Ureter (tissue), 1 donor: Measurements from ENCODE around the gene GNG7. TPM values are rescaled to one million over a fixed set of nuclear protein-coding genes. Genes with fewer than 3 reads are reported as not detected.
"Not testable (repeated sequence)": the region's sequence is repeated elsewhere in the genome, so short reads cannot be mapped to it uniquely, and the experiment has no call there.

Experiments
- DNase-seq: peaks from one replicate; pipeline ENCODE4 v3.0.0-alpha.2; 2020; ENCODE audit warnings: low spot score
- total RNA-seq: library from RNA; stranded (reverse); gene quantifications from one replicate; pipeline ENCODE4 v1.2.4, GENCODE V29; 2023
- donor health status: DM: yes; HTN: yes; CAD: no.

The GNG7 gene
- total RNA-seq, 1 donor from 2014 or later = 6.2 TPM

DNA sequence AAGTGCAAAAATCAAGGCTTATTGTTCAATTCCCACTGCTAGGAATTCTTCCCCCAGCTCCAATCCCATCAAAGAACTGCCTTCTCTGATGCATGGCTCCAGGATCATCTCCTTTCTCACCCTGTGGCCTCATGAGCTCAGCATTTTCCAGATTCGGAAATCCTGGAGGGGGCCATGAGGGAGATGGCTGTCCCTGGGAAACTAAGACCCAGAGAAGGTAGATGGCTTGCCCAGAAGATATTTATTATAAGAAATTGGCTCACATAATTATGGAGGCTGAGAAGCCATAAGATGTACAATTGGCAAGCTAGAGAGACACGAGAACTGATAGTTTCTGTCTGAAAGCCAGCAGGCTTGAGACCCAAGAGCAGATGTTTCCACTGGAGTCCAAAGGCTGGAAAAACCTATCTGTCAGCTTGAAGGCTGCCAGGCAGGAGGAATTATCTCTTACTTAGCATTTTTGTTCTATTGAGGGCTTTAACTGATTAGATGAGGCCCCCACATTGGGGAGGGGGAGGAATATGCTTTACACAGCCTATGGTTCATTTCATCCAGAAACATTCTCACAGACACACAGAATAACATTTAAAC is 168.0 kb downstream of the GNG7 start:
- no peak for DNase-seq

DNA sequence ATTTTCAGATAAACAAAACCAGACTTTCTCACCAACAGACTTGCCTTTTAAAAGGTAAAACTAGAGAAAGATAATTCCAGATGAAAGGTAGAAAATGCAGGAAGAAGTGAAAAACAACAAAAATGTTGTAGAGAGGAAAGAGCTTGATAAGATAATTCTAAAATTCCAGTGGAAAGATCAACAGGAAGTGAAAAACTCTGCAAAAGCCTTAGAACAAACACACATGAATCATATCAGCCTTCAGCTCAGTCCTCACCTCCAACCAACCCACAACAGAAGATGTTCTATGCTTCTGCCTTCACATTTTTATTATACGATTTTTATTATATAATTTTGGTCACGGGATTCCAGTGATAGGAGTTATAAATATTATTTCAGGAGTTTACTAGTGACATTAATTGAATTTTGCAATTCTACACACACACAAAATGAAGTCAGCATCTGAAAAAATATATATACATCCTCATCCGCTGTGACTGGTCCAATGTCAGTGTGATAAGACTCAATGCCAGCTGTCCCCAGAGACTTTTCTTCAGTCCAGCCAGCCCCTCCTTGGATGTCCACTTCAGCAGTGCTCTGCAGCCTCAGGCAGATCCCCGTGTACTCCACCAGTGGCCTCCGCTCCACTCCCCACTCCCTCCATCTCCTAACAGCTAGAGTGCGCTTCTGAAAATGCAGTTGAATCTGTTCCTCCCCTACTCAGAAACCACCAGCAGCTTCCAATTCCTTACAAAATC is 168.6 kb downstream of the GNG7 start:
- no peak for DNase-seq

DNA sequence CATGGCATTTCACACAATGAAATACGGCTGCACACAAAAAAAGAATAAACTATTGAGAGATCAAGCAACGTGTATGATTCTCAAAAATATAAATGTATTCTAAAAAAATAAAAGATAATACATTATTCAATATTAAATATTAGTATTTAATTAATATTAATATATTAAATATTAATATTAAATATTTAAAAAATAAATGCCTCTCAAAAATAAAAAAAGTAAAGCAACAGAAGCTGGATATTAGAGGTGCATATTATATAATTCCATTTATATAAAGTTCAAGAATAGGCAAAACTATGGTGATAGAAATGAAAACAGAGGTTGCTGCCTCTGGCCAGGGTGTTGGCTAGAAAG is 169.4 kb downstream of the GNG7 start:
- no peak for DNase-seq

DNA sequence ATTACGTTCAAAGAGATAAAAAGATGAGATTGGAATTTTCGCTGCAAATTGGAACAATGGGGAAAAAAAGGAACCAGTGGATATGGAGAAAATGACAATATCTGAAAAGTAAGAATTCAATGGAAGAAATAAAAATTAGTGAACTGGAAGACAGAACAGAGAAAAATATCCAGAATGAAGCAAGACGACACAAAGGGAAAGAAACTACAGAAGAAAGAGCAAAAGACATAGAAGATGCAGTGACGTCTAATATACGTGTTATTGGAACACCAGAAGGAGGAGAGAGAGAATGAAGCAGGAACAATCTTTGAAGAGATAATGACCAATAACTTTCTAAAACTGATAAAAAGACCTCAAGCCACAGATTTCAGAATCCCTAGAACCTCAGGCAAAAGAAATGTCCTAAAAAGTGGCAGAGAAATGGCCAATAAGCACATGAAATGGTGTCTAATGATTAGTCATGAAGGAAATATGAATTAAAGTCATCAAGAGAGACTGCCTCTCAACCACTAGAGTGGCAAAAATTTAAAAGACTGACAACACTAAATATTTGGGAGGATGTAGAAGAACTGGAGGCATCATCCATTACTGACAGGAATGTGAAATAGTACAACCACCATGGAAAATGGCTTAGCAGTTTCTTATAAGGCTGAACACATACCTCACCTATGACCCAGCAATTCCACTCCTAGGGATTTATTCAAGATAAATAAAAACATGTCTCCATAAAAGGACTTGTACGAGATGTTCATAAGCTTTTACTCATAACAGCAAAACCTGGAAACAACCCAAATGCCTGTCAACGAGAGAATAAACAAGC is 170.0 kb downstream of the GNG7 start:
- no peak for DNase-seq

DNA sequence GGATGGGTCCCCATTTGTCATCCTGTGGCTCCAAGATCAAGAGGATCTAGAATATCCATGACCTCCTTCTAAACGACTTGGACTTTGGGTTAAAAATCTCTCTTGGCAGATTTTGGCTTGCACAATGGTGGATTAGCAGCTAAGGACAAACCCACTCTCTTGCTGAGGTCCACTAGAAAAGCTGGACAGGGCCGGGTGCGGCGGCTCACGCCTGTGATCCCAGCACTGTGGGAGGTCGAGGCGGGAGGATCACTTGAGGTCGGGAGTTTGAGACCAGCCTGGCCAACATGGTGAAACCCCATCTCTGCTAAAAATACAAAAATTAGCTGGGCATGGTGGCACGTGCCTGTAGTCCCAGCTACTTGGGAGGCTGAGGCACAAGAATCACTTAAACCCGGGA is 172.6 kb downstream of the GNG7 start:
- DNase-seq = not testable (repeated sequence)

DNA sequence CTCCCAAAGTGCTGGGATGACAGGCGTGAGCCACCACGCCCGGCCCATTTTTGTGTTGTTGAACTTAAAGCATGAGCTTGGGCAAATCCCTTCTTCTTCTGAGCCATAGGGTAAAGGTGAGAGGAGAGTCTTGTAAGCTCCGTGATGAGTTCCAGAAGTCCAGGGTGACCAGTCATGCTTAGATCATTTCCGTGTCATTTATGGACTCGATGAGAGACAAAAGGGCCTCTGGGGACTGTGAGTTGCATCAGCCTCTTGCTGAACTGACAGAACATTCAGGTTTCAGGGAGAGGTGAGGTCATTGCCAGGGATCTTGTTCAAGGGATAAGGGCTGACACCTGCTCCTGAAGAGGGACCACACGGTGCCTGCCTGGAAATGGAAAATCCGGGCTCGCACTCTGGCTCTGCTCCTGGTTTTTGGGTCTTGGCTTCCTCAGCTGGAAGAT is 173.0 kb downstream of the GNG7 start:
- no peak for DNase-seq

DNA sequence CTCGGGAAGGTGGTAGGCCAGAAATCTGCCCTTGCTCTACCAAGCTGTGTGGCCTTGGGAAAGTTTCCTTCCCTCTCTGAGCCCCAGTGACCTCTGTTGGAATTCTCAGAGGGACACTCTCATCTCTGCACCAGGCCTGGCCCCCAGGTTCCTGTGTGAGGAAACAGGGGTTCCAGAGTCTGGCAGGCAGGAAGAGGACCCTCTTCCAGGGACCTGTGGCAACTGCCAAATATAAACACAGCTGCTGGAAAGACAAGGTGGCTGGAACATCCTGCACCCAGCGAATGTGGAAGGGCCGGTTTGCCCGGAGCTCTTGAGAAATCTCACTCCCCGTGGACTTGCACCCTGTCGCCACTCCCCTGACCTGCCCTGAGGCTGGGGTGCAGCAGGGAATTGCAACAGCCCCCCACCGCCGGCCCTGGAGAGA is 173.8 kb downstream of the GNG7 start:
- DNase-seq = no peak

DNA sequence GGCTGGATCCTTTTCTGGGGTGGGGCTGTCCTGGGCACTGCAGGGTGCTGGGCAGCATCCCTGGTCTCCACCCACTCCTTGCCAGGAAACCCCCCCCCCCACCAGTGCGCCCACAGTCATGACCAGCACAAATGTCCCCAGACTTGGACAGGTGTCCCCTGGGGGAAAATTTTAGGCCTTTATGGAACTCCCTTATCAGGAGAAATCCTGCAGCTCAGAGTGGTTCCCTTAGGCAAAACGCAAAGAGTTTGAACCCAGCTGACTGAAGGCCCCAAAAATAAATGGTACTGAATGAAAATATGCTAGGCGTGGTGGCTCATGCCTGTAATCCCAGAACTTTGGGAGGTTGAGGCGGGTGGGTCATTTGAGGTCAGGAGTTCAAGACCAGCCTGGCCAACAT is 174.8 kb downstream of the GNG7 start:
- no peak for DNase-seq

DNA sequence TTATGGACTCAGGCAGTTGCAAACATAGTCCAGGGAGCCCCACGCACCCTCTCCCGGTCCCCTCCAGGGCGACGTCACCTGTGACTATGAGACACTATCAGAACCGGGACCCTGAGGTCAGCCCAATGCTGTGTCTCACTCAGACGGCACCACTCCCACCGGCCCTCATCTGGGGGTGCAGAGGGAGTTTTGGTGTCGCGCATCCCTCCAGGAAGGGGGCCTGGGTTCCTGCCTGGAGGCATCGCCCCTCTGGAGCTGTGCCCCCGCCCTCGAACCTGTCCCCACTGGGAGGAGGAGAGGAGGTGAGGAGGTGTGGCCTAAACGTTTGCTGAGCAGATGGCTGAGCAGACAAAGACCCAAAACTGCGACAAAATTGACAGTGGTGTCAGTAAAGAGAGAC is 175.3 kb downstream of the GNG7 start:
- DNase-seq = no peak

DNA sequence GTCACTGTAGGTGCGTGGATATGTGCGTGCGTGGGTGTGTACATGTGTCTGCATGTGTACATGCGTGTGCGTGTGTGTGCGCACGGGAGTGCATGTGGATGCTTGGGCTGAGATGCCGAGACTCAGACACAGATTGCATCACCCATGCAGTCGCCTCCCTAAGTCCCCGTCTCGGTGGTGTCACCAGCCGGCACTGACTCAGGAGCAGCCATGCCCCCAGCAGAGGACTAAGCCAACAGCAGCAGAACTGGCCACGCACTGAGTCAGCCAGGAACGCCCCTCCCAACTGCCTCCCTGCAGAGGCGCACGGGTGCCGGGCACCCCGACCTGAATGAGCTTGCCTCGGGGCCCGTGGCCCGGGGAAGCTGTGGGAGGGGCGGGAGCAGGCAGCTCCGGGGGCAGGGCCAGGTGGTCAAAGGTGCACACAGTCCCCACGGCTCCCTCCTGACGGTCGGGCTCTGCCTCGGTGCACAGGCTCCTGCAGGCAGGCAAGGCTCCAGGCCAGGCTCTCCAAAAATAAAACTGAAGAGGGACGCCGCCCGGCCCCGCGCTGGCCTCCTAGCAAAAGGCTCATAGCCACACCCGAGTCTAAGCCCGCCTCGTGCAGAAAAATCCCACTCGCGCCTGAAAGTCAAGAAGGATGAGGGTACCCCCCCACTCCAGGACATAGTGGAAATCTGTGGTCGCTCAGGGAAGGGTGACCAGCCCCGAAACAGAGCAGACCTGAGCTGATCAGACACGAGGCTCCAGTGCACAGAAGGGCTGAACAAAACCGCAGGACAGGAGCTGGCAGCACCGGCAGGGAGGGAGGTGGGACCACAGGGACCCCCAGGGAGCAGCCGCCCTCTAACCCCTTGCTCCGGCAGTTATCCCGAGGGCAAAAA is 177.4 kb downstream of the GNG7 start:
- DNase-seq = peak; percentile 74

DNA sequence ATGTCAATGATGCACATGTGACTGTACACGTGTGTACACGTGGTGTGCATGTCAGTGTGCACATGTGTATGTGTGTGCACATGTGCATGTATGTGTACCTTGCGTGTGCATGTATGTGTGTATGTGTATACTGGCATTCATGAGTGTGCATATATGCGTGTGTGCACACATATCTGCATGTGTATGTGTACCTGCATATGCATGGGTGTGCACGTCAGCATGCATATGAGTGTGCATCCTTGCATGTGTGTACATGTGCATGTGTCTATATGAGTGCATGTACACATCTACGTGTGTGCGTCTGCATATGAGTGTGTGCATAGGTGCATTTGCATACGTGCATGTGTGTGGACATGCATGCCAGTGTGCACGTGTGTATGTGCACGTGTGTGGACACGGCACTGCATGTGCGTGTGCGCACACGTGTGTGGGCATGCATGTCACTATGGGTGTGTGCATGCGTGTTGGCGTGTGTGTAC is 178.1 kb downstream of the GNG7 start:
- no peak for DNase-seq

DNA sequence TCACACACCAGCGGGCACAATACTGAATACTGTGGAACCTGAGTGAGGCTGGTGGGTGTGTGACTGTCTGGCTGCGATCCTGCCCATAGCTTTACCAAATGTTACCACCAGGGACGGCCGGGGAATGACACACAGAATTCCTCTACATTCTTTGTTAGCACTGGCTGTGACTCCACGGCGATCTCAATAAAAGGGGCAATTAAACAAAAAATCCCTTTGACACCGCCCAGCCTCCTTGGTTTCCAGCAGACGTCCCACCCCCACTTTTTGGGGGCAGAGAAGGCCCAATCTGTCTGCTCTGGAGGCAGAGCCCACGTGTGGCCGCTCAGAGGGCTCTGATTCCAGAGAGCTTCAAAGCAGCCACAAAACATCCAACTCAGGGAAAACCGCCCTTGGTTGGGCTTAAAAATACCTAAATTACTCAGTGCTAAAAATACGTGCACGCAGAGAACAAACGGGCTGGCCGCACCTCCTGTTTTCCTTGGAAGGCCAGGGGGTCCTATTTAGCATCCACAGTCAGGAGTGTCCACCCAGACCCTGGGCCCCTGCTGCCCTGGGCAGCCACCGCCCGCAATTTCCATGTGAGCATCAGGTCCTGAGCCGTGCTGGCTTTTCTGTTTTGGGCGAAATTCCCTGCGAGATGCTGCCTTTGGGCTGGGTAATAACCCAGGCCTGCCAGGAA is 178.7 kb downstream of the GNG7 start:
- DNase-seq = no peak

DNA sequence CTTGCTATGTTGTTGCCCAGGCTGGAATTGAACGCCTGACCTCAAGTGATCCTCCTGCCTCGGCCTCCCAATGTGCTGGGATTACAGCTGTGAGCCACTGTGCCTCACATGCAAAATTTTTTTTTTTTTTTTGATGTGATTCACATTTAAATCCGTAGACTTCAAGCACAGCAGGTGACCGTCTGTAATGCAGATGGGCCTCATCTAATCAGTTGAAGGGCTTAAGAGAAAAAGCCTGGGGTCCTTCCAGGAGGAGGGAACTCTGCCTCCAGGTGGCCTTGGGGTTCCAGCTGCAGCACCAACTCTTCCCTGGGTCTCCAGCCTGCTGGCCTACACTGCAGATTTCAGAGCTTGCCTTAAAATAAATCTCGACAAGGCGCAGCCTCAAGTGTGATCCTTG is 183.0 kb downstream of the GNG7 start:
- DNase-seq = no peak

DNA sequence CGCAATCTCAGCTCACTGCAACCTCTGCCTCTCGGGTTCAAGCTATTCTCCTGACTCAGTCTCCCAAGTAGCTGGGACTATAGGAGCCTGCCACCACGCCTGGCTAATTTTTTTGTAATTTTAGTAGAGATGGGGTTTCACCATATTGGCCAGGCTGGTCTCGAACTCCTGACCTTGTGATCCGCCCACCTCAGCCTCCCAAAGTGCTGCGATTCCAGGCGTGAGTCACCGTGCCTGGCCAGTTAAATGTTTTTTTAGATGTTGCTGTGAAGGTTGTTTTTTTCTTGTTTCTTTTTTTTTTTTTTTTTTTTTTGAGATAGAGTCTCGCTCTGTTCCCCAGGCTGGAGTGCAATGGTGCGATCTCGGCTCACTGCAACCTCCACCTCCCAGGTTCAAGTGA is 183.6 kb downstream of the GNG7 start:
- not testable (repeated sequence) for DNase-seq

DNA sequence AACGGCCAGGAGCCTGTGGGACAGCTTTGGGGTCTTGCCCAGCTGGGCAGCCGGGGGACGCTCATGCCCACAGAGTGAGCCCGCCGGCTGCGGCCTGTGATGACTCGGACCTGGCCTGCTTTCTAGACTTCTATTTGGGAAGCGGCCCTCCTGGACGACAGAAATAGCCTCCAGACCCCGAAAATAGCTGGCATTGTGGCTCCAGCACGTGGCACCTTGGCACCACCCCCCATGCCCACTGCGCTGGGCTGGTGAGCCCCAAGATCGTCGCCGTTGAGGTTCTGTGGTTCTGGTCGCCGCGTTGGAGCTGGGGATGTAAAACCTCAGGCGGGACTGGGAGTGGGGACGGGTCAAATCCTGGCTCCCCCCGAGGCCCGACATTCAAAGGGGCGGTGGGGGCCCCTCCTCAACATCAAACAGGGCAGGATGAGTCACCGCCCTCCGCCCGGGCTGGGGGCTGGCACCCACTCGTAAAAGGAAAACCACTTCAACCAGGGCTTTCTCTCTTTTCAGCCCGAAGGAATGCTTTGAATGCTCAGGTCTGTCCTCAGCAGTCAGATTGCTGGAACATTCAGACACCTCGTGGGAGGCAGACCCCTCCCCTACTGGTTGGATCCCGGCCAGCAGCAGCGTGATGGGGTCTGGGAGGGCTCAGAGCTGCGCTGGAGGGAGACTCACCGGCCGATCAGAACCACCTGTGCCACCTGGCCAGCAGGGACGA is 184.5 kb downstream of the GNG7 start:
- no peak for DNase-seq

DNA sequence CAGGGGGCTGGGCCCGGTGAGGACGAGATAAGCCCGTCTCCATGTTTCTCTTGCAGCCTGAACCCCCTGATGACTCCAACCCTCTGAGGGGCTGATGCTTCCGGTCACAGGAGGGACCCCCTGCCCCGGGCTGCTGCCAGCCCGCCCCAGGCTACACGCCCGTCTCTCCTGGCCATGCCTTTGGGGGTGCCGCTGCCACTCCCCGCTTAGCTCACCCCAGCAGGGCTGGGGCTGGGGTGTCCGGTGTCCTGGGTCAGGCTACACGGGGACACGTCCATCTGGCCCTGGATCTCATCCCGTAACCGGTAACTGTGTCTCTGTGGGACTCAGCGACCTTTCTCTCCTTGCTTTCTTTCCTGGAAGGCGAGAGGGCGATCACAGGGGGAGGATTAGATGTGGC is 185.8 kb downstream of the GNG7 start:
- no peak for DNase-seq

DNA sequence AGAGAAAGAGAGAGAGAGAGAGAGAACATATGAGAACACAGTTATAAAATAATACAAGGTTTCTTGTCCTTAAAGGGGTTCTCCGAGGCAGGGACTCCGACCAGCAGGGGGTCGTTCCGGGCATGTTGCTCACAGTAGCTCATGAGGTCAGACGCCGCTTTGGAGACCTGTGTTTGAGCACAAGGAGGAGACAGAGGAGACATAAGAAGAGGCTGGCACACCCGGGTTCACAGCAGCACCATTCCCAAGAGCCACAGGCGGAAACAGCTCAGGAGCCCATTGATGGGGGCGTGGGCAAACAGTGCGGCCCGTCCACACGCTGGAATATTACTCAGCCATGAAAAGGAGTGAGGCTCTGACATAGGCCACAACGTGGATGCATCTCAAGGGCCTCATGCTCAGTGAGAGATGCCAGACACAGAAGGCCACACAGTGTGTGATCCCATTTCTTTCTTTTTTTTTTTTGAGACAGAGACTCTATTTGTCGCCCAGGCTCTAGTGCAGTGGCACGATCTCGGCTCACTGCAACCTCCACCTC is 187.4 kb downstream of the GNG7 start:
- DNase-seq = no peak

DNA sequence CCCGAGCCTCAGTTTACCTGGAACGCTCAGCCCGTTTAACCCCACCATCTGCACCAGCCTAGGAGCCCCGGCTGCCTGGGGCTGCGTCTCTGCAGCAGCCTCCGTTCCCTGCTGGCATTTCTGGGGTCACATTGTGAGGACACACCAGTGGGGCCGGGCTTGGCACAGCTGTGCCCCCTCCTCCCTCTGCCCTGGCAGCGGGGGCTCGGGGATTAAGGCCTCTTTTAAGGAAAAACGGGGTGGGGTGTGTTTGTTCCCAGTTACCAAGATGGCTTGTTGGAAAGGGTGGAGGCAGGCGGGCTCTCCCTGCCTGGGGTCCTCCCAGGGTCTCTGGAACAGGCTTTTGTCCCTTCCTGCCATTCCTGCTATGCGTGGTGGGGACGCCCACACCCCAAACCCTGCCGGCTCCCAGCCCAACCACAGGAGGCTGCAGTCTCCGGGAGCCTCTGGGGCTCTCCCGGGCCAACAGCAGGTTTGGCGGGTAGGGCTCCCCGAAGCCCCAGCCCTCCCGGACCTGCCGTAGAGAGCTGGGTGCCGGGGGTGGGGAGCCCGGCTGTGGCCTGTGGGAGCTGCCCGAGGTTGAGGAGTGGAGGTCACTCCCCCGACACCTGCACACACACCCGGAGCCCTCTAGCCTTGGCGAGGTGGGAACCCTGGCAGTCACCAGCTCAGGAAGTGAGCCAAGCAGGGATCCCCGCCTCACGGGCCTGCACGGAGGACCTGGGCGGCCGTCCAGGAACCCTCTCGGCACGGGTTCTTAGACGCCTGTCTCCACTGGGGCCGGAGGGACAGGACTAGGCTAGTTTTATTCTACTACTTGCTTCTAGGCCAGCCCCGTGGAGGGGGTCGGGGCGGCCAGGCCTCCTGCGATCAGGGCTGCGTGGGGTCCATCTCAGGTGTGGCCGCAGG is 189.7 kb downstream of the GNG7 start:
- DNase-seq = no peak

DNA sequence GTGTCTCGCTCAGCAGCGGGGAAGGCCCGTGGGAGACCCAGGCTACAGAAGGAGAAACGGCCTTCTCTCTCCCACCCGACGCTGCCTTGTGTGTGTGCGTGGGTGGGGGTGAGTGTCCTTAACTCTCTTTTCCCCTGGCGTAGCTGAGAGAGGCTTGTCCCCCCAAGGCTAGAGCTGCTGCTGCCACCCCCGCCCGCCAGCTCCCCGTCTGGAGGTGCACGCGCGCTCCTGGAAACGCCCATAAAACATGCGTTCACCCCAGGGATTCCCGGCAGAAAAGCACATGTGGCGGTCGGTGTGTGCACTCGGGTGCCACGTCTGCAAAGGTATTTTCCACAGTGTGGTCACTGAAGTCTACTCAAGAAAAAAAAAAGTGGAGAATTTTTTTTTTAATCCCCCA is 190.5 kb downstream of the GNG7 start:
- DNase-seq = no peak
